Liver (tissue), 9 donors: Measurements from ENCODE around the gene NFXL1. TPM values are rescaled to one million over a fixed set of nuclear protein-coding genes. Genes with fewer than 3 reads are reported as not detected.

Experiments used
- DNase-seq: peaks from one replicate; pipeline ENCODE4 v3.0.0-alpha.2; 2017; ENCODE audit warnings: low spot score
- H3K27ac ChIP-seq, 2 donors: one replicate each; pipeline ENCODE4 v1.7.0; 2013; ENCODE audit warnings: inconsistent platforms in 2 of 2, low read length in 2 of 2, control low read depth in 1 of 2, low read depth in 1 of 2, mild to moderate bottlenecking in 1 of 2
- H3K27me3 ChIP-seq, 4 donors: one replicate each; pipeline versions ENCODE4 v1.6.1 to v1.7.0; 2013; ENCODE audit warnings: low read length in 3 of 4, inconsistent platforms in 1 of 4, mild to moderate bottlenecking in 1 of 4, moderate library complexity in 1 of 4; ENCODE audit not compliant: control insufficient read depth in 4 of 4, insufficient read depth in 4 of 4
- H3K36me3 ChIP-seq, 4 donors: one replicate each; pipeline versions ENCODE4 v1.6.1 to v1.7.0; 2013; ENCODE audit warnings: low read length in 3 of 4, mild to moderate bottlenecking in 3 of 4, low read depth in 1 of 4, moderate library complexity in 1 of 4; ENCODE audit not compliant: control insufficient read depth in 4 of 4, insufficient read depth in 3 of 4
- H3K4me1 ChIP-seq, 4 donors: one replicate each; pipeline versions ENCODE4 v1.6.1 to v1.7.0; 2013; ENCODE audit warnings: low read length in 3 of 4, mild to moderate bottlenecking in 3 of 4, moderate library complexity in 1 of 4; ENCODE audit not compliant: control insufficient read depth in 4 of 4, insufficient read depth in 4 of 4
- H3K4me3 ChIP-seq, 3 donors: one replicate each; pipeline versions ENCODE4 v1.6.1 to v1.7.0; 2013; ENCODE audit warnings: low read length in 3 of 3, control low read depth in 1 of 3, low read depth in 1 of 3, mild to moderate bottlenecking in 1 of 3
- H3K9ac ChIP-seq, 2 donors: one replicate each; pipeline ENCODE4 v1.7.0; 2013; ENCODE audit warnings: low read length in 2 of 2, mild to moderate bottlenecking in 2 of 2, moderate library complexity in 2 of 2, control low read depth in 1 of 2, low read depth in 1 of 2
- H3K9me3 ChIP-seq, 4 donors: one replicate each; pipeline versions ENCODE4 v1.6.1 to v1.7.0; 2013; ENCODE audit warnings: low read length in 3 of 4; ENCODE audit not compliant: control insufficient read depth in 4 of 4
- ATF3 ChIP-seq: IDR thresholded peaks from 2 replicates; pipeline ENCODE4 v1.6.1; 2016; ENCODE audit warnings: antibody characterized with exemption
- CTCF ChIP-seq: fragments of 150-350 bp; IDR thresholded peaks from 2 replicates; pipeline ENCODE4 v1.5.1; 2017; ENCODE audit warnings: improper control_type of control experiment, low read depth, low read length; ENCODE audit not compliant: missing input control
- EGR1 ChIP-seq, 2 donors: IDR thresholded peaks; 2 replicates each; pipeline ENCODE4 v1.6.1; 2016 to 2018; ENCODE audit warnings: antibody characterized with exemption in 2 of 2, low read depth in 2 of 2
- FOXA1 ChIP-seq: IDR thresholded peaks from 2 replicates; pipeline ENCODE4 v1.6.1; 2016; ENCODE audit warnings: antibody characterized with exemption
- FOXA2 ChIP-seq: IDR thresholded peaks from 2 replicates; pipeline ENCODE4 v1.6.1; 2016; ENCODE audit warnings: antibody characterized with exemption
- GABPA ChIP-seq, 2 donors: IDR thresholded peaks in 1 of 2; conservative IDR thresholded peaks in 1 of 2; 2 replicates each; pipeline ENCODE4 v1.6.1; 2016; ENCODE audit warnings: antibody characterized with exemption in 2 of 2, mild to moderate bottlenecking in 1 of 2, moderate library complexity in 1 of 2
- HNF4G ChIP-seq: IDR thresholded peaks from 2 replicates; pipeline ENCODE4 v1.6.1; 2016; ENCODE audit warnings: antibody characterized with exemption
- JUND ChIP-seq, 2 donors: IDR thresholded peaks; 2 replicates each; pipeline ENCODE4 v1.6.1; 2016; ENCODE audit warnings: antibody characterized with exemption in 2 of 2
- MAX ChIP-seq: IDR thresholded peaks from 2 replicates; pipeline ENCODE4 v1.6.1; 2016; ENCODE audit warnings: antibody characterized with exemption
- NR2F2 ChIP-seq: IDR thresholded peaks from 2 replicates; pipeline ENCODE4 v1.6.1; 2016; ENCODE audit warnings: antibody characterized with exemption
- RAD21 ChIP-seq, 2 donors: IDR thresholded peaks; 2 replicates each; pipeline ENCODE4 v1.6.1; 2016; ENCODE audit warnings: antibody characterized with exemption in 2 of 2, mild to moderate bottlenecking in 2 of 2
- REST ChIP-seq: IDR thresholded peaks from 2 replicates; pipeline ENCODE4 v1.6.1; 2016; ENCODE audit warnings: antibody characterized with exemption, mild to moderate bottlenecking
- RXRA ChIP-seq, 2 donors: IDR thresholded peaks; 2 replicates each; pipeline ENCODE4 v1.6.1; 2017 to 2018; ENCODE audit warnings: antibody characterized with exemption in 2 of 2, mild to moderate bottlenecking in 1 of 2
- SP1 ChIP-seq: IDR thresholded peaks from 2 replicates; pipeline ENCODE4 v1.6.1; 2018; ENCODE audit warnings: antibody characterized with exemption, mild to moderate bottlenecking
- TAF1 ChIP-seq: conservative IDR thresholded peaks from 2 replicates; pipeline ENCODE4 v1.6.1; 2016; ENCODE audit warnings: antibody characterized with exemption, mild to moderate bottlenecking
- ZBTB33 ChIP-seq: IDR thresholded peaks from 2 replicates; pipeline ENCODE4 v1.6.1; 2016; ENCODE audit warnings: antibody characterized with exemption
- WGBS: extraction: QIAGEN DNeasy Blood & Tissue Kit; methylation state at CpG from one replicate; pipeline ENCODE4 v1.1.7; 2013; 5-methylcytosine and 5-hydroxymethylcytosine counted together
- polyA plus RNA-seq, 2 donors: library from polyadenylated mRNA; stranded (reverse) in 1 of 2; unstranded in 1 of 2; fragments of 200-250 nt in 1 of 2; fragments of >200 nt in 1 of 2; fragmentation: Nextera tagmentation in 1 of 2; extraction: Ambion mirVana in 1 of 2; gene quantifications; one replicate each; pipeline versions ENCODE4 v1.2.1 to v1.2.3, GENCODE V29; 2013 to 2015
- total RNA-seq, 2 donors: library from RNA; depleted of rRNA; stranded (reverse); fragments of >200 nt; gene quantifications; one replicate each; pipeline ENCODE4 v1.2.3, GENCODE V29; 2014
- donor health status: healthy.
- donor health status: healthy.
- donor health status: healthy.
- donor health status: healthy.
- donor health status: healthy.

NFXL1 gene
- total and polyA plus RNA-seq, 4 donors, result 3.9 to 9.9 (median 5.4) TPM

- peak; percentile 48 for DNase-seq
These were observed 543 bp downstream of the NFXL1 start for GRCh38 chr4:47913861-47914219.

More at GRCh38 chr4:47913861-47914219, 543 bp downstream of the NFXL1 start:
- Histone ChIP-seq H3K4me3 (peak overlapping the region; percentile 63 to 88 (median 71)), H3K27ac (peak overlapping the region; percentile 68 to 87), H3K9me3 (no peaks in the 10 kb centered on the region), H3K27me3 (no peaks in the 10 kb centered on the region), H3K4me1 (peaks cover 0 to 17% (median 5%) of the 10 kb centered on the region in 4 donors), H3K36me3 (peaks cover 0 to 12% (median 10%) of the 10 kb centered on the region in 4 donors), H3K9ac (peak overlapping the region; percentile 61 to 63)
- TF ChIP-seq FOXA1 (no peak), RXRA (IDR thresholded peaks at IDR 0.05) (no peak), ZBTB33 (no peak), GABPA (IDR thresholded peaks at IDR 0.05 in 1 of 2, conservative IDR thresholded peaks at IDR 0.05 in 1 of 2) (no peak), ATF3 (no peak), REST (no peak), CTCF (no peak), FOXA2 (no peak), TAF1 (no peak), MAX (no peak), RAD21 (IDR thresholded peaks at IDR 0.05) (no peak), NR2F2 (no peak), JUND (IDR thresholded peaks at IDR 0.05) (no peak), HNF4G (no peak), EGR1 (IDR thresholded peaks at IDR 0.05; ENCODE audit: low read depth in 2 of 2) (no peak), SP1 (no peak)
- WGBS, result under 1% methylated on average over 29 of the region's 29 CpGs
